H9 (cell line): ENCODE results near the gene PLXNA2. TPM values are rescaled to one million over a fixed set of nuclear protein-coding genes. Genes with fewer than 3 reads are reported as not detected.

Experiments
- DNase-seq: peaks from one replicate; pipeline ENCODE4 v3.0.0-alpha.2; 2017
- H2AFZ ChIP-seq: one replicate; pipeline ENCODE4 v1.6.1; 2013; ENCODE audit warnings: mild to moderate bottlenecking, low read length, control low read depth, moderate library complexity
- H2AK5ac ChIP-seq: 2 replicates; pipeline ENCODE4 v1.6.1; 2013; ENCODE audit warnings: low read length, control low read depth, mixed read lengths; ENCODE audit not compliant: insufficient read length
- H2BK120ac ChIP-seq: one replicate; pipeline ENCODE4 v1.6.1; 2013; ENCODE audit warnings: low read depth, mild to moderate bottlenecking, low read length, control low read depth, inconsistent platforms; ENCODE audit not compliant: poor library complexity, severe bottlenecking
- H2BK12ac ChIP-seq: 2 replicates; pipeline ENCODE4 v1.6.1; 2013; ENCODE audit warnings: low read length, control low read depth, mixed read lengths, low read depth; ENCODE audit not compliant: insufficient read length
- H2BK15ac ChIP-seq: 2 replicates; pipeline ENCODE4 v1.6.1; 2013; ENCODE audit warnings: low read depth, low read length, control low read depth
- H2BK20ac ChIP-seq: one replicate; pipeline ENCODE4 v1.6.1; 2013; ENCODE audit warnings: low read depth, mild to moderate bottlenecking, low read length, control low read depth, inconsistent platforms; ENCODE audit not compliant: poor library complexity, severe bottlenecking
- H2BK5ac ChIP-seq: 2 replicates; pipeline ENCODE4 v1.6.1; 2013; ENCODE audit warnings: low read length, control low read depth, mixed read lengths; ENCODE audit not compliant: insufficient read length
- H3K14ac ChIP-seq: 2 replicates; pipeline ENCODE4 v1.6.1; 2013; ENCODE audit warnings: low read length, control low read depth; ENCODE audit not compliant: insufficient read depth
- H3K18ac ChIP-seq: 2 replicates; pipeline ENCODE4 v1.6.1; 2013; ENCODE audit warnings: low read depth, mild to moderate bottlenecking, mixed read lengths, low read length, control low read depth; ENCODE audit not compliant: insufficient read length
- H3K23ac ChIP-seq: 2 replicates; pipeline ENCODE4 v1.6.1; 2013; ENCODE audit warnings: low read length, control low read depth, mixed read lengths, low read depth; ENCODE audit not compliant: insufficient read length
- H3K23me2 ChIP-seq: 2 replicates; pipeline ENCODE4 v1.6.1; 2013; ENCODE audit warnings: low read depth, mild to moderate bottlenecking, mixed read lengths, low read length, control low read depth; ENCODE audit not compliant: insufficient read length, poor library complexity, severe bottlenecking
- H3K27ac ChIP-seq: 2 replicates; pipeline ENCODE4 v1.5.1; 2013; ENCODE audit warnings: low read length, control low read depth, mixed read lengths, low read depth; ENCODE audit not compliant: insufficient read length
- H3K27me3 ChIP-seq: 2 replicates; pipeline ENCODE4 v1.6.1; 2013; ENCODE audit warnings: low read length, control low read depth, inconsistent platforms; ENCODE audit not compliant: insufficient read depth
- H3K4ac ChIP-seq: 2 replicates; pipeline ENCODE4 v1.6.1; 2013; ENCODE audit warnings: low read depth, mild to moderate bottlenecking, control low read depth, inconsistent platforms, low read length, moderate library complexity
- H3K4me1 ChIP-seq: 2 replicates; pipeline ENCODE4 v1.6.1; 2013; ENCODE audit warnings: low read length, control low read depth, inconsistent platforms; ENCODE audit not compliant: insufficient read depth
- H3K4me2 ChIP-seq: 2 replicates; pipeline ENCODE4 v1.6.1; 2013; ENCODE audit warnings: low read length, control low read depth, mixed read lengths; ENCODE audit not compliant: insufficient read length, insufficient read depth
- H3K56ac ChIP-seq: 2 replicates; pipeline ENCODE4 v1.6.1; 2013; ENCODE audit warnings: low read depth, mild to moderate bottlenecking, mixed read lengths, low read length, control low read depth; ENCODE audit not compliant: insufficient read length
- H3K79me1 ChIP-seq: 2 replicates; pipeline ENCODE4 v1.6.1; 2013; ENCODE audit warnings: low read depth, mild to moderate bottlenecking, moderate library complexity, low read length, control low read depth, inconsistent platforms; ENCODE audit not compliant: insufficient read depth, poor library complexity, severe bottlenecking
- H3K79me2 ChIP-seq: 2 replicates; pipeline ENCODE4 v1.6.1; 2013; ENCODE audit warnings: low read length, control low read depth, inconsistent platforms; ENCODE audit not compliant: insufficient read depth
- H3K9ac ChIP-seq: 2 replicates; pipeline ENCODE4 v1.6.1; 2013; ENCODE audit warnings: low read length, control low read depth, mixed read lengths; ENCODE audit not compliant: insufficient read length; ENCODE audit errors: extremely low read depth
- H3K9me3 ChIP-seq: one replicate; pipeline ENCODE4 v1.6.1; 2013; ENCODE audit warnings: low read depth, low read length, inconsistent platforms; ENCODE audit not compliant: control insufficient read depth
- H3T11ph ChIP-seq: one replicate; pipeline ENCODE4 v1.6.1; 2013; ENCODE audit warnings: mild to moderate bottlenecking, low read length, control low read depth, inconsistent platforms
- H4K20me1 ChIP-seq: one replicate; pipeline ENCODE4 v1.6.1; 2013; ENCODE audit not compliant: control insufficient read depth, insufficient read length, insufficient read depth
- H4K5ac ChIP-seq: 2 replicates; pipeline ENCODE4 v1.6.1; 2013; ENCODE audit warnings: low read depth, mild to moderate bottlenecking, mixed read lengths, low read length, control low read depth; ENCODE audit not compliant: insufficient read length
- H4K8ac ChIP-seq: replicated peaks from 2 replicates; pipeline ENCODE4 v1.6.1; 2013; ENCODE audit warnings: low read length, control low read depth, mixed read lengths, low read depth; ENCODE audit not compliant: insufficient read length
- H4K91ac ChIP-seq: 2 replicates; pipeline ENCODE4 v1.6.1; 2013; ENCODE audit warnings: low read depth, mild to moderate bottlenecking, moderate library complexity, mixed read lengths, low read length, control low read depth; ENCODE audit not compliant: insufficient read length
- H3K27ac Mint-ChIP-seq, 3 experiments: 2 replicates in 2 of 3; 3 replicates in 1 of 3; pipeline ENCODE4 v1.8.0; 2020 to 2021; ENCODE audit warnings: mixed read lengths in 3 of 3, mild to moderate bottlenecking in 1 of 3, moderate library complexity in 1 of 3
- H3K27me3 Mint-ChIP-seq: 2 replicates; pipeline ENCODE4 v1.8.0; 2021; ENCODE audit warnings: low read depth, mild to moderate bottlenecking, moderate library complexity, mixed read lengths
- H3K36me3 Mint-ChIP-seq, 3 experiments: 2 replicates in 2 of 3; 3 replicates in 1 of 3; pipeline ENCODE4 v1.8.0; 2020 to 2021; ENCODE audit warnings: low read depth in 3 of 3, mixed read lengths in 3 of 3; ENCODE audit not compliant: insufficient read depth in 1 of 3
- H3K4me1 Mint-ChIP-seq, 2 experiments: 2 replicates each; pipeline ENCODE4 v1.8.0; 2020; ENCODE audit warnings: mixed read lengths in 2 of 2
- H3K4me3 Mint-ChIP-seq, 2 experiments: 2 replicates in 1 of 2; 3 replicates in 1 of 2; pipeline ENCODE4 v1.8.0; 2020 to 2021; ENCODE audit warnings: mild to moderate bottlenecking in 2 of 2, mixed read lengths in 2 of 2, moderate library complexity in 1 of 2
- H3K9me3 Mint-ChIP-seq, 2 experiments: 2 replicates in 1 of 2; 3 replicates in 1 of 2; pipeline ENCODE4 v1.8.0; 2020; ENCODE audit warnings: mild to moderate bottlenecking in 2 of 2, mixed read lengths in 2 of 2, moderate library complexity in 1 of 2
- CTCF ChIP-seq: fragments of 200-600 bp; sonication (generic); conservative IDR thresholded peaks from 3 replicates; pipeline ENCODE4 v1.8.0; 2021; ENCODE audit warnings: antibody characterized with exemption, mild to moderate bottlenecking
- WGBS: extraction: QIAGEN DNeasy Blood & Tissue Kit; methylation state at CpG from one replicate; pipeline ENCODE4 v1.1.7; 2013; ENCODE audit warnings: missing lambda C conversion rate, low lambda C conversion rate, mixed read lengths; ENCODE audit not compliant: insufficient read length; ENCODE audit errors: extremely low coverage; 5-methylcytosine and 5-hydroxymethylcytosine counted together
- total RNA-seq: library from RNA; stranded (reverse); gene quantifications from 2 replicates; pipeline ENCODE4 v1.2.1, GENCODE V29; 2021

Gene PLXNA2
- total RNA-seq, 1 experiment from 2014 or later = 0.57 TPM

DNA sequence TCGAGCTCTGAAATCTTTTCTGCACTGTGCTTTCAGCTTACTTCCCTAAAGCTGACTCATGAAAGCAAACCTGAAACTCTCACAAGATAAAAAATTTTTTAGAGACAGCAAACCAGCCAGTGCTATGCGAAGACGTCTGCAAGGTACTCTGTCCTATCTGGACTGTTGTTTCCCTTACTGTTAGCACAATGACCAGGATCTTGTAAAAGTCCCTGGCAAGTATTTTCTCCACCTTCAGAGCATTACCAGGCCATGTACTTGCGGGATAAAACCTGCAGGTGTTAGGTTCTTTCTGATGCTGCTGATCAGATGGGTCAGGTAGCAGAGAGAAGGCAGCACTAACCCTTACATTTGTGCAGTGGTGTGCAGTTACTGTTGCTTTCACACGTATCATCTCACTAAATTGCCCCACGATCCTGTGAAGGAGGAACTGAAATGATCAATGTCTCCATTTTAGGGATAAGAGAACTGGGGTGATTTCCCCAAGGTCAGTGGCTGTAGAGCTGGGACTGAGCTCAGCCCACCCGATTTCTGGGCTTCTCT lies 56.6 kb downstream of the PLXNA2 start:
- no CpG with 5 or more reads among the region's 7 CpGs for WGBS
- H3K27me3 Mint-ChIP-seq = peaks cover 4% of the 10 kb centered on the region; the same call in 1 of the 2 replicates
- no peak overlapping the region for H3K18ac ChIP-seq

More for the DNA sequence above, 56.6 kb downstream of the PLXNA2 start:
- no peak overlapping the region for H2BK5ac ChIP-seq
- no peak overlapping the region for H3K9ac ChIP-seq
- no peaks in the 10 kb centered on the region for H3K79me2 ChIP-seq
- no peak overlapping the region for H3T11ph ChIP-seq
- H3K27ac Mint-ChIP-seq = no peak overlapping the region
- no peak overlapping the region for H4K8ac ChIP-seq
- H4K91ac ChIP-seq = no peak overlapping the region
- no peaks in the 10 kb centered on the region for H3K79me1 ChIP-seq
- no peaks in the 10 kb centered on the region for H3K27me3 ChIP-seq
- no peak overlapping the region for H2AFZ ChIP-seq
- no peak for TF ChIP-seq CTCF
- no peak overlapping the region for H2BK20ac ChIP-seq
- no peaks in the 10 kb centered on the region for H3K9me3 Mint-ChIP-seq
- no peak overlapping the region for H2BK120ac ChIP-seq
- no peaks in the 10 kb centered on the region for H4K20me1 ChIP-seq
- H3K4me2 ChIP-seq = no peak overlapping the region
- no peak overlapping the region for H3K4me3 Mint-ChIP-seq
- no peaks in the 10 kb centered on the region for H3K36me3 Mint-ChIP-seq
- H3K4me1 ChIP-seq = no peaks in the 10 kb centered on the region
- H2BK15ac ChIP-seq = no peak overlapping the region
- H3K4me1 Mint-ChIP-seq = peaks cover 5 to 14% of the 10 kb centered on the region in 2 experiments; a peak in 3 of 4 replicates
- H3K27ac ChIP-seq = no peak overlapping the region
- no peak overlapping the region for H3K56ac ChIP-seq
- no peak overlapping the region for H2AK5ac ChIP-seq
- no peaks in the 10 kb centered on the region for H3K23me2 ChIP-seq
- no peak for DNase-seq
- H3K4ac ChIP-seq = no peak overlapping the region
- no peaks in the 10 kb centered on the region for H3K9me3 ChIP-seq
- H4K5ac ChIP-seq = no peak overlapping the region
- H3K14ac ChIP-seq = no peak overlapping the region
- no peak overlapping the region for H3K23ac ChIP-seq
- no peak overlapping the region for H2BK12ac ChIP-seq
